Upper lobe of left lung (tissue), 6 donors: ENCODE data around the gene EXOC2. TPM values are rescaled to one million over a fixed set of nuclear protein-coding genes. Genes with fewer than 3 reads are reported as not detected.
A peak's percentile ranks its signal among the peaks of the same experiment; 100 is the strongest.

Source experiments
- ATAC-seq, 2 donors: fragments of 200-7000 bp; cut with Tn5 transposase; one replicate each; pipeline ENCODE4 v1.9.1; 2022; ENCODE audit warnings: mild to moderate bottlenecking in 2 of 2, moderate library complexity in 2 of 2; ENCODE audit not compliant: low FRiP score in 2 of 2
- DNase-seq, 2 donors: peaks; one replicate each; pipeline ENCODE4 v3.0.0-alpha.2; 2019 to 2020
- H3K27ac ChIP-seq, 4 donors: fragments of 200-600 bp; sonication (generic); one replicate each; pipeline ENCODE4 v1.5.1; 2016 to 2019
- H3K27me3 ChIP-seq, 4 donors: fragments of 200-600 bp; sonication (generic); one replicate each; pipeline ENCODE4 v1.5.1; 2017 to 2019
- H3K36me3 ChIP-seq, 4 donors: fragments of 200-600 bp; sonication (generic); one replicate each; pipeline ENCODE4 v1.5.1; 2016 to 2019
- H3K4me1 ChIP-seq, 4 donors: fragments of 200-600 bp; sonication (generic); one replicate each; pipeline ENCODE4 v1.5.1; 2018 to 2019
- H3K4me3 ChIP-seq, 4 donors: fragments of 200-600 bp; sonication (generic); one replicate each; pipeline ENCODE4 v1.5.1; 2017 to 2019; ENCODE audit warnings: mild to moderate bottlenecking in 2 of 4, moderate library complexity in 1 of 4
- H3K9me3 ChIP-seq, 4 donors: fragments of 200-600 bp; sonication (generic); one replicate each; pipeline ENCODE4 v1.5.1; 2018 to 2019
- EP300 ChIP-seq, 4 donors: sonication (generic); formaldehyde crosslinking; IDR thresholded peaks; one replicate each; pipeline ENCODE4 v1.5.1; 2017; ENCODE audit warnings: antibody characterized with exemption in 4 of 4, control low read depth in 2 of 4
- POLR2A ChIP-seq, 4 donors: fragments of 450-650 bp; IDR thresholded peaks; one replicate each; pipeline ENCODE4 v1.5.1; 2016 to 2017; ENCODE audit warnings: antibody characterized with exemption in 4 of 4, mild to moderate bottlenecking in 2 of 4
- POLR2AphosphoS5 ChIP-seq, 2 donors: sonication (generic); formaldehyde crosslinking; IDR thresholded peaks; one replicate each; pipeline ENCODE4 v1.5.1; 2017; ENCODE audit warnings: antibody characterized with exemption in 2 of 2
- WGBS, 2 donors: methylation state at CpG; one replicate each; pipeline ENCODE4 v1.1.5; 2017 to 2018; 5-methylcytosine and 5-hydroxymethylcytosine counted together
- total RNA-seq, 6 donors: library from RNA; depleted of rRNA in 4 of 6; stranded (reverse); fragments of >200 nt in 4 of 6; gene quantifications; one replicate each; pipeline versions ENCODE4 v1.1.0 to v1.2.1, GENCODE V29; 2016 to 2021
- TF ChIP-seq, protein P1 (sequence below), 6 experiments: fragments of 450-650 bp in 4 of 6; fragments of 200-600 bp in 2 of 6; sonication (generic) in 2 of 6; IDR thresholded peaks; one replicate each; pipeline ENCODE4 v1.5.1; 2016 to 2019; ENCODE audit warnings: antibody characterized with exemption in 6 of 6
- donor health status: DM: no; HTN: no; CAD: no; lungs with moderate emphysema.
- donor health status: DM: no; HTN: yes; CAD: no; lungs with severe emphysema.

Gene EXOC2
- total RNA-seq, 6 donors from 2014 or later = 16.5 to 31.4 (median 24.4) TPM

DNA sequence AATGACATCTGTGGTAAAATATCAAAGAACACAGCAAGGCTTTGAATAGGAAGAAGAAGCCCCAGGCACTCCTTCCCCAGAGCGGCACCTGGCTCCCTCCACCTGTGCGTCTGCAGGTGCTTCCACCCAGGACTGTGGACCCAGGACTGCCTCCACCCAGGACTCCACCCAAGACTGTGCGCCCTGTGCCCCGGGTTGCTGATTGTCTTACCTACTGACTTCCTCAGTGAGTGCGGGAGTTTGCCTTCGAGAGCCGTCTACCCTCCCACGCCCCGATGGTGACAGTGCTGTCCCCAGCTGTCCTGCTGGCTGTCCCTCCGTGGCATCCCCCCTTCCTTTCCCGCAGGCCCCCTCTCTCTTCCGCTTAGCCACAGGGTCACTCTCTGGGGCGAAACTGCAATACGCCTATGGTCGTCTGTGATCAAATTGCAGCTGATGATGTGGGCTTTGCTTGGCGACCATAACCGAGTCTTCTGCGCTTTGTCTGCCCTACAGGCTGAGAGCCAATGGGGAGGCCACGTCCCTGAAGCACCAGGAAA lies 249.2 kb downstream of the EXOC2 start:
- H3K4me3 ChIP-seq = no peak overlapping the region
- no peak for TF ChIP-seq POLR2AphosphoS5 (IDR thresholded peaks at IDR 0.05)
- no peak for TF ChIP-seq EP300 (IDR thresholded peaks at IDR 0.05)
- no peak for TF ChIP-seq POLR2A (IDR thresholded peaks at IDR 0.05)
- TF ChIP-seq, protein P1, sequence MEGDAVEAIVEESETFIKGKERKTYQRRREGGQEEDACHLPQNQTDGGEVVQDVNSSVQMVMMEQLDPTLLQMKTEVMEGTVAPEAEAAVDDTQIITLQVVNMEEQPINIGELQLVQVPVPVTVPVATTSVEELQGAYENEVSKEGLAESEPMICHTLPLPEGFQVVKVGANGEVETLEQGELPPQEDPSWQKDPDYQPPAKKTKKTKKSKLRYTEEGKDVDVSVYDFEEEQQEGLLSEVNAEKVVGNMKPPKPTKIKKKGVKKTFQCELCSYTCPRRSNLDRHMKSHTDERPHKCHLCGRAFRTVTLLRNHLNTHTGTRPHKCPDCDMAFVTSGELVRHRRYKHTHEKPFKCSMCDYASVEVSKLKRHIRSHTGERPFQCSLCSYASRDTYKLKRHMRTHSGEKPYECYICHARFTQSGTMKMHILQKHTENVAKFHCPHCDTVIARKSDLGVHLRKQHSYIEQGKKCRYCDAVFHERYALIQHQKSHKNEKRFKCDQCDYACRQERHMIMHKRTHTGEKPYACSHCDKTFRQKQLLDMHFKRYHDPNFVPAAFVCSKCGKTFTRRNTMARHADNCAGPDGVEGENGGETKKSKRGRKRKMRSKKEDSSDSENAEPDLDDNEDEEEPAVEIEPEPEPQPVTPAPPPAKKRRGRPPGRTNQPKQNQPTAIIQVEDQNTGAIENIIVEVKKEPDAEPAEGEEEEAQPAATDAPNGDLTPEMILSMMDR (IDR thresholded peaks at IDR 0.05) = no peak
- H3K36me3 ChIP-seq = no peaks in the 10 kb centered on the region
- H3K9me3 ChIP-seq = no peaks in the 10 kb centered on the region
- DNase-seq (peak in 1 of 2 donors; percentile 36), ATAC-seq (no peak)
- no peaks in the 10 kb centered on the region for H3K4me1 ChIP-seq
- no peak overlapping the region for H3K27ac ChIP-seq
- no peaks in the 10 kb centered on the region for H3K27me3 ChIP-seq
- 81 to 90% methylated on average over 17 to 19 of the region's 19 CpGs for WGBS, 2 donors

DNA sequence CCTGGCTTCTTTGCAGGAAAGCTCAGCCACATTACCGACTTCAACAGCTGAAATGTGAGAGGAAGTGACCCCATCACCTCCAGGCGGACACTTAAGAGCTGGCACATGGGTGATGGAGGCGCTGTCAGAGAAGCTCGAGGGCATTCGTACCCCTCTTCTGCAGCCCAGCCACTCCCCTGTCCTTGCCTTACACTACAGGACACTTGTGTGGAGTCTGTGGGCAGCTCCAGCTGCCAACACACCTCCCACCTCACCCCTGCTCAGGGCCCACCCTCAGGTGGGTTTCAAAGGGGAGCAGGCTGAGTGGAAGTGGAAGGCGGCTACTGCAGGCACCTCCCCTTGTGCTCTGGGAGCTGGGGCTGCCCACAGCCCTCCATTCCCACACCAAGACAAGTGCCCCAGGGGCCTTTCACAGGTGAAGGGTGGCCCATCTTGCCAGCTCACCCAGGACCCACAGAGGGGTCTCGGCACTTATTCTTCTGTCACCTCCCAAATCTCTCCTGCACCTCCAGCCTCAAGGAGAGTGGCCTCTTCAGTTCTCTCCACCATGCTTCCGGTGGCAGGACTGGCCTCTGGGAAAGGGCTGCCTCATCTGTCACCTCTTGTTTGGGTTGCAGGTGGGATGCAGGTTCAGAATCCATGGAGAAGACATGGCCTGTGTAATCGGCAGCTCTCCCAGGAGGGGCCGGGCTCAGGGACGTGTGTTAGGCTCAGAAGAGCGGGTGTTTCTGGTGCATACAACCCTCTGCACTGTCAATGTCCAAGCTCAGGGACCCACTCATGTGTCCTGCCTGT lies 251.6 kb downstream of the EXOC2 start:
- Histone ChIP-seq H3K9me3 (no peaks in the 10 kb centered on the region), H3K27ac (no peak overlapping the region), H3K36me3 (no peaks in the 10 kb centered on the region), H3K4me3 (no peak overlapping the region), H3K4me1 (no peaks in the 10 kb centered on the region), H3K27me3 (no peaks in the 10 kb centered on the region)
- DNase-seq = peak in 1 of 2 donors; percentile 8
- WGBS, 2 donors = 77 to 81% methylated on average over 2 to 10 of the region's 12 CpGs
- ATAC-seq = no peak
- no peak for TF ChIP-seq POLR2AphosphoS5 (IDR thresholded peaks at IDR 0.05)
- TF ChIP-seq, protein P1 (IDR thresholded peaks at IDR 0.05) = no peak
- no peak for TF ChIP-seq POLR2A (IDR thresholded peaks at IDR 0.05)
- no peak for TF ChIP-seq EP300 (IDR thresholded peaks at IDR 0.05)

DNA sequence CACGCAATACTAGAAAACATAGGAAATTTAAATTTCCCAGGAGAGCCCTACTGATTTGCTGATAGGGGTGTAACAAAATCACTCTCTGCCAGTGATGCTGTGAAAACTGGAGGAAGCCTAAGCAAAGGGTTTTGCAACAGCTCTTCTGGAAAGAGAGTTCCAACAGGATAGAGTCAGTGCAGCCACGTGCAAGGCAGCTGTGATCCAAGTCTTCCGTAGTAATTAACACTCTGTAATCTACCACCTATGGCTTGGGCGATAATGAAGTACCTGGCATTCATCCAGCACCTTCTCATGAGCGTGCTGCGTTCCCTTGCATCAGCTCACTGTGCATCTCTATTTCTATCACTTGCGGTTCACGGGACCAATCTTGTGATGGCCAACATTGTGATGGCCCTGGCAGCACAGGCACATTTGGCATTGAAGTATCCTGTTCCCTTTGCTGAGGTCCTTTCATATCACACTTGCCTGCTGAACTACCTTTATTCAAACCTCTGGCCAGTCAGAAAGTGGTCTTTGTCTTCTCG lies 253.2 kb downstream of the EXOC2 start:
- H3K4me1 ChIP-seq = no peaks in the 10 kb centered on the region
- ATAC-seq (no peak), DNase-seq (no peak)
- H3K27me3 ChIP-seq = no peaks in the 10 kb centered on the region
- no peak overlapping the region for H3K4me3 ChIP-seq
- 74 to 84% methylated on average over 9 of the region's 9 CpGs for WGBS, 2 donors
- no peak overlapping the region for H3K27ac ChIP-seq
- TF ChIP-seq EP300 (IDR thresholded peaks at IDR 0.05) = no peak
- no peak for TF ChIP-seq POLR2A (IDR thresholded peaks at IDR 0.05)
- no peak for TF ChIP-seq POLR2AphosphoS5 (IDR thresholded peaks at IDR 0.05)
- TF ChIP-seq, protein P1 (IDR thresholded peaks at IDR 0.05) = no peak
- no peaks in the 10 kb centered on the region for H3K9me3 ChIP-seq
- no peaks in the 10 kb centered on the region for H3K36me3 ChIP-seq

DNA sequence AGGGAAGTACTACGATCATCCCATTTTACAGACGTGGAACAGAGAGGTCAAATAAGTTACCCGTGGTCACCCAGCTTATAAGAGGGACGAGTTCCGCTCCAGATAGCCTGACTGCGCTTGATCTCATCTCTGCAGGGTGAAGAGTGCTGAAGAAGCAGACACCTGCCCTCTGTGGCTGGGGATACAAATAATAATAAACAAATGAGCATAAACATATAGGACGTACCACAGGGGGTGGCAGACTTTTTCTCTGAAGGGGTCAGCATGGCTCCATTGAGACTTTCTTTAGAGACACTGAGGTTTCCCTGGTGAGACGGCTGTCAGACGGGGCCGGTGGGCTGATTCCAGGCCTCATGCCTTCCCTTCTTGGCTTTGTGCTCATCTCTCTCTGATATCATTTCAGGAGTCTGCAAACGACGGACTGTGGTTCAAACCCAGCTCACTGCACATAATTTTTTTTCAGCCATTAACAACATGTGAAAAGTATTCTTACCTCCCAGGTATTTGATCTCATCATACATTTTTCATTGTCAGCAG lies 254.2 kb downstream of the EXOC2 start:
- WGBS, 2 donors = 82 to 85% methylated on average over 12 of the region's 12 CpGs
- TF ChIP-seq, protein P1 (IDR thresholded peaks at IDR 0.05) = no peak
- no peak for TF ChIP-seq POLR2A (IDR thresholded peaks at IDR 0.05)
- TF ChIP-seq EP300 (IDR thresholded peaks at IDR 0.05) = no peak
- TF ChIP-seq POLR2AphosphoS5 (IDR thresholded peaks at IDR 0.05) = no peak
- H3K9me3 ChIP-seq = no peaks in the 10 kb centered on the region

More for the DNA sequence above, 254.2 kb downstream of the EXOC2 start:
- H3K27me3 ChIP-seq = no peaks in the 10 kb centered on the region
- H3K4me1 ChIP-seq = no peaks in the 10 kb centered on the region
- H3K36me3 ChIP-seq = no peaks in the 10 kb centered on the region
- H3K4me3 ChIP-seq = no peak overlapping the region
- ATAC-seq (no peak), DNase-seq (no peak)
- H3K27ac ChIP-seq = no peak overlapping the region
